ENCODE results near the gene TMC4. TPM values are rescaled to one million over a fixed set of nuclear protein-coding genes. Genes with fewer than 3 reads are reported as not detected.
"Not testable (repeated sequence)": the region's sequence is repeated elsewhere in the genome, so short reads cannot be mapped to it uniquely, and the experiment has no call there.

TMC4 gene, protein sequence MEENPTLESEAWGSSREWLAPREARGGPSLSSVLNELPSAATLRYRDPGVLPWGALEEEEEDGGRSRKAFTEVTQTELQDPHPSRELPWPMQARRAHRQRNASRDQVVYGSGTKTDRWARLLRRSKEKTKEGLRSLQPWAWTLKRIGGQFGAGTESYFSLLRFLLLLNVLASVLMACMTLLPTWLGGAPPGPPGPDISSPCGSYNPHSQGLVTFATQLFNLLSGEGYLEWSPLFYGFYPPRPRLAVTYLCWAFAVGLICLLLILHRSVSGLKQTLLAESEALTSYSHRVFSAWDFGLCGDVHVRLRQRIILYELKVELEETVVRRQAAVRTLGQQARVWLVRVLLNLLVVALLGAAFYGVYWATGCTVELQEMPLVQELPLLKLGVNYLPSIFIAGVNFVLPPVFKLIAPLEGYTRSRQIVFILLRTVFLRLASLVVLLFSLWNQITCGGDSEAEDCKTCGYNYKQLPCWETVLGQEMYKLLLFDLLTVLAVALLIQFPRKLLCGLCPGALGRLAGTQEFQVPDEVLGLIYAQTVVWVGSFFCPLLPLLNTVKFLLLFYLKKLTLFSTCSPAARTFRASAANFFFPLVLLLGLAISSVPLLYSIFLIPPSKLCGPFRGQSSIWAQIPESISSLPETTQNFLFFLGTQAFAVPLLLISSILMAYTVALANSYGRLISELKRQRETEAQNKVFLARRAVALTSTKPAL
- total RNA-seq = 100 to 1,000 TPM in 3 of 4 donors, 10 to 100 TPM in 1; 91.5 to 386 (median 180) TPM

- peak; percentile 83 for TF ChIP-seq POLR2A (IDR thresholded peaks at IDR 0.05)
- TF ChIP-seq, protein P1, sequence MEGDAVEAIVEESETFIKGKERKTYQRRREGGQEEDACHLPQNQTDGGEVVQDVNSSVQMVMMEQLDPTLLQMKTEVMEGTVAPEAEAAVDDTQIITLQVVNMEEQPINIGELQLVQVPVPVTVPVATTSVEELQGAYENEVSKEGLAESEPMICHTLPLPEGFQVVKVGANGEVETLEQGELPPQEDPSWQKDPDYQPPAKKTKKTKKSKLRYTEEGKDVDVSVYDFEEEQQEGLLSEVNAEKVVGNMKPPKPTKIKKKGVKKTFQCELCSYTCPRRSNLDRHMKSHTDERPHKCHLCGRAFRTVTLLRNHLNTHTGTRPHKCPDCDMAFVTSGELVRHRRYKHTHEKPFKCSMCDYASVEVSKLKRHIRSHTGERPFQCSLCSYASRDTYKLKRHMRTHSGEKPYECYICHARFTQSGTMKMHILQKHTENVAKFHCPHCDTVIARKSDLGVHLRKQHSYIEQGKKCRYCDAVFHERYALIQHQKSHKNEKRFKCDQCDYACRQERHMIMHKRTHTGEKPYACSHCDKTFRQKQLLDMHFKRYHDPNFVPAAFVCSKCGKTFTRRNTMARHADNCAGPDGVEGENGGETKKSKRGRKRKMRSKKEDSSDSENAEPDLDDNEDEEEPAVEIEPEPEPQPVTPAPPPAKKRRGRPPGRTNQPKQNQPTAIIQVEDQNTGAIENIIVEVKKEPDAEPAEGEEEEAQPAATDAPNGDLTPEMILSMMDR (IDR thresholded peaks at IDR 0.05) = peak; percentile 44 to 96 (median 59)
- TF ChIP-seq POLR2AphosphoS5 (IDR thresholded peaks at IDR 0.05) = peak; percentile 71 to 88 (median 82)
- TF ChIP-seq EP300 (IDR thresholded peaks at IDR 0.05; ENCODE audit: low read depth) = no peak
- Histone ChIP-seq H3K4me3 (peak within 1 kb of the TSS; percentile 2 to 69 (median 52)), H3K27me3 (peaks cover 4% of the 10 kb centered on the region), H3K36me3 (no peaks in the 10 kb centered on the region), H3K4me1 (peaks cover 0 to 10% (median 9%) of the 10 kb centered on the region in 4 donors), H3K9me3 (no peaks in the 10 kb centered on the region), H3K27ac (peak within 1 kb of the TSS; percentile 73 to 91 (median 85))
- 7% methylated on average over 11 of the region's 13 CpGs; no CpG with 5 or more reads in 1 of the 2 donors for WGBS, 2 donors (ENCODE audit: low coverage in 1 of 2)
- intact Hi-C loops (cut with DNase I; ENCODE audit: low total_unique reads) (no loop called here), in situ Hi-C loops (cut with MboI; ENCODE audit: low pct_ligation_motif_present in 1 of 4, low pct_unique_long_range_greater_than_20kb in 1 of 4, low sequenced_read_pairs in 3 of 4) (loop anchor here in 1 of 4 donors (10.0 kb wide), 1 partner anchor 62 kb away; no protein-coding TSS in a partner anchor)
- peak; percentile 85 for DNase-seq
Observed at GRCh38 chr19:54172471-54173358, at the start of gene TMC4. Gene TMC4, minus strand, starts transcription at chr19:54173160. Its CDS starts 43 bp downstream, at chr19:54173117.

DNA sequence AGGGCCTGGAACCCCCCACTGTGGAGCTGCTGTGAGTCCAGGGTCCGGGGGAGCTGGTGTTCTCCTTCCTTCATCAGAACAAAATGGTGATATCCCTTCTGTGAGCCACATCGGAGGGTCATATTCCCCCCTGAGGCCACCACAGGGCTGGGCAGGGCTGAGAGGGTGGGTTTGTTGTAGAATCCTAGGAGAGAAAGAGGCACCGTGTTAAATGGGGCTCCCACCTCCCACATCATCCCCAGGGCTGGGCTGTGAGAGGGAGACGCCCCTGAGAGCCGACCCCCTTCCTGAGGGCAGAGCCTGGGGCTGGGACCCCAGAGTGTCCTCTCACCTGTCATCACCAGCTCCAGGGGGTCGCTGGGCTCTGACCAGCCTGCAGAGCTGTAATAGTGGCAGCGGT is 49.0 kb upstream of the TMC4 start:
- intact Hi-C loops (cut with DNase I; ENCODE audit: low total_unique reads) = not testable (repeated sequence)

GRCh38 chr19:54219702-54220101 is 46.7 kb upstream of the TMC4 start:
- in situ Hi-C loops (cut with MboI; ENCODE audit: low pct_ligation_motif_present in 1 of 4, low pct_unique_long_range_greater_than_20kb in 1 of 4, low sequenced_read_pairs in 3 of 4); H3K27ac ChIP-seq; H3K4me1 ChIP-seq; intact Hi-C loops (cut with DNase I; ENCODE audit: low total_unique reads); H3K4me3 ChIP-seq; DNase-seq; H3K9me3 ChIP-seq; H3K36me3 ChIP-seq: not testable (repeated sequence)
- WGBS, 2 donors (ENCODE audit: low coverage in 1 of 2) = 69 to 100% methylated on average over 1 to 2 of the region's 5 CpGs
- H3K27me3 ChIP-seq = peaks cover 22% of the 10 kb centered on the region

More for the DNA sequence above, 49.0 kb upstream of the TMC4 start:
- H3K4me1 ChIP-seq; DNase-seq; H3K36me3 ChIP-seq; H3K4me3 ChIP-seq; H3K9me3 ChIP-seq; H3K27ac ChIP-seq; in situ Hi-C loops (cut with MboI; ENCODE audit: low pct_ligation_motif_present in 1 of 4, low pct_unique_long_range_greater_than_20kb in 1 of 4, low sequenced_read_pairs in 3 of 4): not testable (repeated sequence)
- WGBS, 2 donors (ENCODE audit: low coverage in 1 of 2) = 65% methylated on average over 7 of the region's 7 CpGs; no CpG with 5 or more reads in 1 of the 2 donors
- peaks cover 22% of the 10 kb centered on the region for H3K27me3 ChIP-seq

GRCh38 chr19:54218960-54219661 is 46.2 kb upstream of the TMC4 start:
- 85 to 91% methylated on average over 11 to 27 of the region's 27 CpGs for WGBS, 2 donors (ENCODE audit: low coverage in 1 of 2)
- no peaks in the 10 kb centered on the region for H3K36me3 ChIP-seq
- TF ChIP-seq, protein P1 (IDR thresholded peaks at IDR 0.05) = no peak
- no peaks in the 10 kb centered on the region for H3K4me1 ChIP-seq
- H3K9me3 ChIP-seq = no peaks in the 10 kb centered on the region
- in situ Hi-C loops (cut with MboI; ENCODE audit: low pct_ligation_motif_present in 1 of 4, low pct_unique_long_range_greater_than_20kb in 1 of 4, low sequenced_read_pairs in 3 of 4) = no loop called here
- DNase-seq = no peak
- peaks cover 22% of the 10 kb centered on the region for H3K27me3 ChIP-seq
- intact Hi-C loops (cut with DNase I; ENCODE audit: low total_unique reads) = no loop called here
- no peak overlapping the region for H3K27ac ChIP-seq
- H3K4me3 ChIP-seq = no peak overlapping the region
